Peyer's patch (tissue), 4 donors: ENCODE results near the gene CUBN. TPM values are rescaled to one million over a fixed set of nuclear protein-coding genes. Genes with fewer than 3 reads are reported as not detected.
A peak's percentile ranks its signal among the peaks of the same experiment; 100 is the strongest.

Experiments used
- DNase-seq, 3 donors: peaks; one replicate each; pipeline ENCODE4 v3.0.0-alpha.2; 2017 to 2019
- H3K27ac ChIP-seq, 4 donors: fragments of 200-600 bp; sonication (generic); one replicate each; pipeline ENCODE4 v1.5.1; 2016 to 2019
- H3K27me3 ChIP-seq, 2 donors: fragments of 200-600 bp; sonication (generic); one replicate each; pipeline ENCODE4 v1.5.1; 2019
- H3K36me3 ChIP-seq, 3 donors: fragments of 200-600 bp; sonication (generic); one replicate each; pipeline ENCODE4 v1.5.1; 2016 to 2019
- H3K4me1 ChIP-seq, 4 donors: fragments of 200-600 bp; sonication (generic); one replicate each; pipeline ENCODE4 v1.5.1; 2016 to 2019
- H3K4me3 ChIP-seq, 4 donors: fragments of 200-600 bp; sonication (generic); 1 replicate in 3 of 4; 2 replicates in 1 of 4; pipeline ENCODE4 v1.5.1; 2016 to 2019; ENCODE audit warnings: mild to moderate bottlenecking in 1 of 4
- H3K9me3 ChIP-seq, 4 donors: fragments of 200-600 bp; sonication (generic); one replicate each; pipeline ENCODE4 v1.5.1; 2016 to 2019; ENCODE audit warnings: mild to moderate bottlenecking in 1 of 4
- CTCF ChIP-seq, 6 experiments: fragments of 450-650 bp in 4 of 6; fragments of 200-600 bp in 2 of 6; sonication (generic) in 1 of 6; IDR thresholded peaks; one replicate each; pipeline ENCODE4 v1.5.1; 2017 to 2019; ENCODE audit warnings: antibody characterized with exemption in 6 of 6, mild to moderate bottlenecking in 3 of 6, moderate library complexity in 1 of 6
- POLR2A ChIP-seq, 2 donors: fragments of 450-650 bp; IDR thresholded peaks; one replicate each; pipeline ENCODE4 v1.5.1; 2017; ENCODE audit warnings: antibody characterized with exemption in 2 of 2, mild to moderate bottlenecking in 2 of 2, moderate library complexity in 2 of 2
- total RNA-seq, 4 donors: library from RNA; depleted of rRNA; stranded (reverse); fragments of >200 nt; gene quantifications; one replicate each; pipeline ENCODE4 v1.1.0, GENCODE V29; 2016

The CUBN gene
- total RNA-seq, 4 donors from 2014 or later = 2.5 to 329 (median 126) TPM

GRCh38 chr10:16967866-16968415 lies 161.7 kb downstream of the CUBN start:
- no peaks in the 10 kb centered on the region for H3K4me1 ChIP-seq
- no peak overlapping the region for H3K4me3 ChIP-seq
- H3K27me3 ChIP-seq = no peaks in the 10 kb centered on the region
- H3K36me3 ChIP-seq = no peaks in the 10 kb centered on the region
- TF ChIP-seq POLR2A (IDR thresholded peaks at IDR 0.05) (no peak), CTCF (IDR thresholded peaks at IDR 0.05) (no peak)
- no peaks in the 10 kb centered on the region for H3K9me3 ChIP-seq
- no peak for DNase-seq
- peak overlapping the region in 2 of 4 donors; percentile 22 to 73 for H3K27ac ChIP-seq

- no peaks in the 10 kb centered on the region for H3K9me3 ChIP-seq
- H3K4me3 ChIP-seq = no peak overlapping the region
- no peaks in the 10 kb centered on the region for H3K36me3 ChIP-seq
- H3K4me1 ChIP-seq = no peaks in the 10 kb centered on the region
- no peaks in the 10 kb centered on the region for H3K27me3 ChIP-seq
- no peak for DNase-seq
- peak overlapping the region; percentile 22 to 73 (median 32) for H3K27ac ChIP-seq
- TF ChIP-seq CTCF (IDR thresholded peaks at IDR 0.05) (no peak), POLR2A (IDR thresholded peaks at IDR 0.05) (no peak)
These were observed 162.4 kb downstream of the CUBN start for GRCh38 chr10:16966991-16967865.

- TF ChIP-seq POLR2A (IDR thresholded peaks at IDR 0.05) = no peak
- Histone ChIP-seq H3K9me3 (no peaks in the 10 kb centered on the region), H3K36me3 (no peaks in the 10 kb centered on the region), H3K4me3 (no peak overlapping the region), H3K27me3 (no peaks in the 10 kb centered on the region), H3K4me1 (no peaks in the 10 kb centered on the region), H3K27ac (peak overlapping the region in 1 of 4 donors; percentile 73)
- no peak for DNase-seq
These were observed 163.7 kb downstream of the CUBN start for GRCh38 chr10:16965740-16966447.

- H3K4me3 ChIP-seq = no peak overlapping the region
- H3K9me3 ChIP-seq = no peaks in the 10 kb centered on the region
- no peaks in the 10 kb centered on the region for H3K4me1 ChIP-seq
- no peaks in the 10 kb centered on the region for H3K36me3 ChIP-seq
- H3K27me3 ChIP-seq = no peaks in the 10 kb centered on the region
- H3K27ac ChIP-seq = no peak overlapping the region
- TF ChIP-seq POLR2A (IDR thresholded peaks at IDR 0.05) (no peak), CTCF (IDR thresholded peaks at IDR 0.05) (no peak)
- DNase-seq = no peak
These were observed 164.3 kb downstream of the CUBN start for GRCh38 chr10:16965344-16965616.

GRCh38 chr10:16964576-16965343 lies 164.9 kb downstream of the CUBN start:
- Histone ChIP-seq H3K9me3 (no peaks in the 10 kb centered on the region), H3K4me1 (no peaks in the 10 kb centered on the region), H3K27ac (no peak overlapping the region), H3K36me3 (no peaks in the 10 kb centered on the region), H3K27me3 (no peaks in the 10 kb centered on the region), H3K4me3 (no peak overlapping the region)
- no peak for DNase-seq
- TF ChIP-seq POLR2A (IDR thresholded peaks at IDR 0.05) (no peak), CTCF (IDR thresholded peaks at IDR 0.05) (no peak)
